ENCODE results near the gene TMSB4Y. TPM values are rescaled to one million over a fixed set of nuclear protein-coding genes. Genes with fewer than 3 reads are reported as not detected.

The TMSB4Y gene
- total RNA-seq, 1 donor from 2014 or later, result not detected

- no peaks in the 10 kb centered on the region for H3K36me3 Mint-ChIP-seq (ENCODE audit: low read depth)
- no peak for TF ChIP-seq CTCF (IDR thresholded peaks at IDR 0.05)
- no peak overlapping the region for H3K27ac Mint-ChIP-seq (ENCODE audit: unreplicated experiment)
- DNase-seq (ENCODE audit: low spot score), result no peak
- no peak overlapping the region for H3K4me3 Mint-ChIP-seq (ENCODE audit: unreplicated experiment)
- H3K4me1 Mint-ChIP-seq (ENCODE audit: low read depth), result no peaks in the 10 kb centered on the region
- H3K9me3 Mint-ChIP-seq (ENCODE audit: low read depth), result no peaks in the 10 kb centered on the region
- H3K27me3 Mint-ChIP-seq (ENCODE audit: low read depth), result no peaks in the 10 kb centered on the region
Measured at GRCh38 chrY:13751289-13752071, 47.8 kb downstream of the TMSB4Y start.

- DNase-seq (ENCODE audit: low spot score), result no peak
- no peaks in the 10 kb centered on the region for H3K9me3 Mint-ChIP-seq (ENCODE audit: low read depth)
- H3K4me3 Mint-ChIP-seq (ENCODE audit: unreplicated experiment), result no peak overlapping the region
- H3K36me3 Mint-ChIP-seq (ENCODE audit: low read depth), result no peaks in the 10 kb centered on the region
- no peaks in the 10 kb centered on the region for H3K27me3 Mint-ChIP-seq (ENCODE audit: low read depth)
- H3K4me1 Mint-ChIP-seq (ENCODE audit: low read depth), result no peaks in the 10 kb centered on the region
- no peak overlapping the region for H3K27ac Mint-ChIP-seq (ENCODE audit: unreplicated experiment)
- no peak for TF ChIP-seq CTCF (IDR thresholded peaks at IDR 0.05)
Measured at GRCh38 chrY:13754661-13755060, 51.0 kb downstream of the TMSB4Y start.

Other genes starting within 250 kb of the TMSB4Y start
- gene UTY, start 223.9 kb upstream of the TMSB4Y start, total RNA-seq, result not detected in 3 replicates